BE2C (cell line): Measurements from ENCODE around the gene CYTH3.

Experiments
- DNase-seq: peaks from one replicate; pipeline ENCODE4 v3.0.0-alpha.2; 2020
- H3K27me3 ChIP-seq: fragments of 250-450 bp; sonication (Bioruptor Pico); 2 replicates; pipeline ENCODE4 v1.5.1; 2020; ENCODE audit warnings: mild to moderate bottlenecking
- H3K36me3 ChIP-seq: fragments of 250-450 bp; sonication (Bioruptor Pico); 2 replicates; pipeline ENCODE4 v1.5.1; 2020; ENCODE audit warnings: mild to moderate bottlenecking
- H3K4me1 ChIP-seq: fragments of 250-450 bp; sonication (Bioruptor Pico); 2 replicates; pipeline ENCODE4 v1.5.1; 2020
- H3K4me3 ChIP-seq: 2 replicates; pipeline ENCODE4 v1.5.1; 2011; ENCODE audit warnings: low read depth, low read length
- H3K9me3 ChIP-seq: fragments of 250-450 bp; sonication (Bioruptor Pico); 2 replicates; pipeline ENCODE4 v1.5.1; 2020
- CTCF ChIP-seq: IDR thresholded peaks from 2 replicates; pipeline ENCODE4 v1.5.1; 2012; ENCODE audit warnings: mild to moderate bottlenecking, low read depth, low read length

CYTH3 gene

GRCh38 chr7:6271694-6272440 is 557 bp downstream of the CYTH3 start:
- H3K27me3 ChIP-seq = no peaks in the 10 kb centered on the region
- DNase-seq = peak; percentile 23
- peaks cover 13% of the 10 kb centered on the region for H3K4me1 ChIP-seq
- TF ChIP-seq CTCF = no peak
- H3K9me3 ChIP-seq = no peaks in the 10 kb centered on the region
- H3K4me3 ChIP-seq = peak overlapping the region; percentile 84
- no peaks in the 10 kb centered on the region for H3K36me3 ChIP-seq

- Histone ChIP-seq H3K27me3 (no peaks in the 10 kb centered on the region), H3K4me1 (peaks cover 11% of the 10 kb centered on the region), H3K4me3 (peak overlapping the region; percentile 84), H3K36me3 (no peaks in the 10 kb centered on the region), H3K9me3 (no peaks in the 10 kb centered on the region)
- peak; percentile 44 for DNase-seq
- peak; percentile 42 for TF ChIP-seq CTCF
These were observed 1.3 kb downstream of the CYTH3 start for GRCh38 chr7:6271060-6271658.

GRCh38 chr7:6269527-6269926 is 2.9 kb downstream of the CYTH3 start:
- no peak for DNase-seq
- Histone ChIP-seq H3K9me3 (no peaks in the 10 kb centered on the region), H3K36me3 (no peaks in the 10 kb centered on the region), H3K27me3 (no peaks in the 10 kb centered on the region), H3K4me1 (peaks cover 11% of the 10 kb centered on the region), H3K4me3 (no peak overlapping the region)
- TF ChIP-seq CTCF = no peak

- no peak overlapping the region for H3K4me3 ChIP-seq
- TF ChIP-seq CTCF = no peak
- peaks cover 9% of the 10 kb centered on the region for H3K4me1 ChIP-seq
- H3K9me3 ChIP-seq = no peaks in the 10 kb centered on the region
- no peak for DNase-seq
- H3K27me3 ChIP-seq = no peaks in the 10 kb centered on the region
- no peaks in the 10 kb centered on the region for H3K36me3 ChIP-seq
These were observed 3.5 kb downstream of the CYTH3 start for GRCh38 chr7:6268907-6269306.

GRCh38 chr7:6268023-6268900 is 4.2 kb downstream of the CYTH3 start:
- Histone ChIP-seq H3K4me1 (peaks cover 4% of the 10 kb centered on the region), H3K27me3 (no peaks in the 10 kb centered on the region), H3K9me3 (no peaks in the 10 kb centered on the region), H3K4me3 (no peak overlapping the region), H3K36me3 (no peaks in the 10 kb centered on the region)
- DNase-seq = no peak
- no peak for TF ChIP-seq CTCF

- Histone ChIP-seq H3K4me3 (no peak overlapping the region), H3K36me3 (no peaks in the 10 kb centered on the region), H3K9me3 (no peaks in the 10 kb centered on the region), H3K4me1 (peaks cover 12% of the 10 kb centered on the region; the same call in 1 of the 2 replicates), H3K27me3 (no peaks in the 10 kb centered on the region)
- no peak for DNase-seq
- TF ChIP-seq CTCF = no peak
These were observed 5.7 kb downstream of the CYTH3 start for GRCh38 chr7:6266699-6267098.
